Neutrophil (primary cell): ENCODE measurements around the gene PAM.

Experiments
- H3K27ac ChIP-seq: fragments of 200-600 bp; sonication (generic); 2 replicates; pipeline ENCODE4 v1.5.1; 2016; ENCODE audit warnings: mild to moderate bottlenecking, moderate library complexity
- H3K27me3 ChIP-seq: fragments of 200-600 bp; sonication (generic); 2 replicates; pipeline ENCODE4 v1.6.0; 2016; ENCODE audit warnings: mild to moderate bottlenecking
- H3K36me3 ChIP-seq: fragments of 200-600 bp; sonication (generic); 2 replicates; pipeline ENCODE4 v1.5.1; 2017
- H3K4me1 ChIP-seq, 2 experiments: fragments of 200-600 bp in 1 of 2; sonication (generic) in 1 of 2; 1 replicate in 1 of 2; 2 replicates in 1 of 2; pipeline versions ENCODE4 v1.5.1 to v1.6.1; 2013 to 2016; ENCODE audit warnings: low read depth in 1 of 2, low read length in 1 of 2, mild to moderate bottlenecking in 1 of 2, moderate library complexity in 1 of 2; ENCODE audit not compliant: control insufficient read depth in 1 of 2, insufficient read depth in 1 of 2
- H3K4me3 ChIP-seq, 2 experiments: fragments of 200-600 bp in 1 of 2; sonication (generic) in 1 of 2; 1 replicate in 1 of 2; 2 replicates in 1 of 2; pipeline ENCODE4 v1.5.1; 2013 to 2016; ENCODE audit warnings: low read depth in 1 of 2, low read length in 1 of 2, mild to moderate bottlenecking in 1 of 2, moderate library complexity in 1 of 2
- H3K9me3 ChIP-seq: fragments of 200-600 bp; sonication (generic); 2 replicates; pipeline ENCODE4 v1.5.1; 2016
- CTCF ChIP-seq: fragments of 200-600 bp; sonication (generic); IDR thresholded peaks from 2 replicates; pipeline ENCODE4 v1.5.1; 2016; ENCODE audit warnings: antibody characterized with exemption

PAM gene

GRCh38 chr5:102811972-102812371 is 56.9 kb downstream of the PAM start:
- TF ChIP-seq CTCF: no peak
- H3K36me3 ChIP-seq: no peaks in the 10 kb centered on the region
- no peak overlapping the region for H3K27ac ChIP-seq
- H3K27me3 ChIP-seq: no peaks in the 10 kb centered on the region
- no peaks in the 10 kb centered on the region for H3K9me3 ChIP-seq
- H3K4me3 ChIP-seq: no peak overlapping the region
- H3K4me1 ChIP-seq: no peaks in the 10 kb centered on the region

GRCh38 chr5:102813740-102814139 is 58.6 kb downstream of the PAM start:
- Histone ChIP-seq H3K4me1 (peaks cover 0 to 2% of the 10 kb centered on the region in 2 experiments), H3K4me3 (no peak overlapping the region), H3K27ac (no peak overlapping the region), H3K27me3 (no peaks in the 10 kb centered on the region), H3K36me3 (no peaks in the 10 kb centered on the region), H3K9me3 (no peaks in the 10 kb centered on the region)
- TF ChIP-seq CTCF: no peak

- Histone ChIP-seq H3K36me3 (no peaks in the 10 kb centered on the region), H3K27me3 (no peaks in the 10 kb centered on the region), H3K27ac (no peak overlapping the region), H3K4me1 (peaks cover 0 to 8% of the 10 kb centered on the region in 2 experiments), H3K4me3 (no peak overlapping the region), H3K9me3 (no peaks in the 10 kb centered on the region)
- no peak for TF ChIP-seq CTCF
Measured at GRCh38 chr5:102815084-102815483, 60.0 kb downstream of the PAM start.

- Histone ChIP-seq H3K4me3 (no peak overlapping the region), H3K9me3 (no peaks in the 10 kb centered on the region)
Measured at GRCh38 chr5:102815540-102816332, 60.6 kb downstream of the PAM start.

GRCh38 chr5:102818345-102818744 is 63.2 kb downstream of the PAM start:
- H3K9me3 ChIP-seq: no peaks in the 10 kb centered on the region
- no peak overlapping the region for H3K4me3 ChIP-seq
- no peak overlapping the region for H3K27ac ChIP-seq
- no peaks in the 10 kb centered on the region for H3K36me3 ChIP-seq
- peaks cover 0 to 8% of the 10 kb centered on the region in 2 experiments for H3K4me1 ChIP-seq
- TF ChIP-seq CTCF: no peak
- H3K27me3 ChIP-seq: no peaks in the 10 kb centered on the region

More at GRCh38 chr5:102815540-102816332, 60.6 kb downstream of the PAM start:
- Histone ChIP-seq H3K36me3 (no peaks in the 10 kb centered on the region), H3K4me1 (peaks cover 0 to 8% of the 10 kb centered on the region in 2 experiments), H3K27me3 (no peaks in the 10 kb centered on the region), H3K27ac (no peak overlapping the region)
- no peak for TF ChIP-seq CTCF
